ENCODE results near the gene LZTS2.

Gene LZTS2

DNA sequence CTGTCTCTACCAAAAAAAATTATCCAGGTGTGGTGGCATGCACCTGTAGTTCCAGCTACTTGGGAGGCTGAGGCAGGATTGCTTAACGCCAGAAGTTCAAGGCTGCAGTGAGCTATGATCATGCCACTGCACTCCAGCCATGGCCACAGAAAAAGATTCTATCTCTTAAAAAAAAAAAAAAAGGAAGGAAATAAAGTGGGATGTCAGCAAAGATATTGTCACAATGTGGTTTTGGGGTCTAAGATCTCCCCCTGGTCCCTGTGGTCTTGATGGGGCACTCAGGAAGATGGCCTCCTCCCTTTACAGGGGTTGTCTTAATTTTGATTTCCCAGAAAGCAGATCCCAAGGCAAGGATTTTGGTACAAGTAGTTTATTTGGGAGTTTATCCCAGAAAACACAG, 54.7 kb downstream of the LZTS2 start:
- DNase-seq (ENCODE audit: low read depth): no peak

DNA sequence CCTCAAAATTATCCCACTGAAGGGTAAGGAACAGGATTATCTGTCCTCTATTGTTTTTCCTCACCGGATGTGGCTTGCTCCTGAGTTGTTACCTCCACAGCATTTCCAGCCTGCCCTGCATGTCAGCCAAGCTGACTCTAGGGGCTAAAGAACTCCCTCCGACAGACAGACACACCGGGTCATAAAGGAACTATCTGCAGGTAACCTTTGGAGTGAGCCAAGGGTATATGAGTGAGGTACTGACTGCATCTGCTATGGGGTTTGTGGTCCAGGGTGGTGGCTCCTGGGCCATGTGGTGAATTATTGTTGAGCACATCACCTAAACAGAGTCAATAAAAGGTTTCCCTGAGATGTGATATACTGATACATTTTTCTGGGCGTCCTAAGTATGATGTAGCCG, 55.3 kb downstream of the LZTS2 start:
- no peak for DNase-seq (ENCODE audit: low read depth)

DNA sequence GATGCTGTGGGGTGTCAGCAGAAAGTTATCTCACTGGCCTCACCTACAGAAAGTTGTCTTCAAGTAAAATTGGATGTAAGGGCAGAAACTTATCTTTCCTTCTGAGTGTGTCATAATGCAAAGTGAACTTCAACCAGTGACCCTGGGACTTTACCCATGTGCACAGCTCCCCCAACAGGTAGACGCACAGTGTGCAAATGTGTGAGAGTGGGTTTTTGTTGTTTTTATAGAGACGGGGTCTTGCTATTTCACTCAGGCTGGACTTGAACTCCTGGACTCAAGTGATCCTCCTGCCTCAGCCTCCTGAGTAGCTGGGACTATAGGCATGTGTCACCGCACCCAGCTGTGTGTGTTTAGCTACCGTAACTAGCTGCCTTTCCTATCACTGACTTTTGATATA, 55.8 kb downstream of the LZTS2 start:
- no peak for DNase-seq (ENCODE audit: low read depth)

DNA sequence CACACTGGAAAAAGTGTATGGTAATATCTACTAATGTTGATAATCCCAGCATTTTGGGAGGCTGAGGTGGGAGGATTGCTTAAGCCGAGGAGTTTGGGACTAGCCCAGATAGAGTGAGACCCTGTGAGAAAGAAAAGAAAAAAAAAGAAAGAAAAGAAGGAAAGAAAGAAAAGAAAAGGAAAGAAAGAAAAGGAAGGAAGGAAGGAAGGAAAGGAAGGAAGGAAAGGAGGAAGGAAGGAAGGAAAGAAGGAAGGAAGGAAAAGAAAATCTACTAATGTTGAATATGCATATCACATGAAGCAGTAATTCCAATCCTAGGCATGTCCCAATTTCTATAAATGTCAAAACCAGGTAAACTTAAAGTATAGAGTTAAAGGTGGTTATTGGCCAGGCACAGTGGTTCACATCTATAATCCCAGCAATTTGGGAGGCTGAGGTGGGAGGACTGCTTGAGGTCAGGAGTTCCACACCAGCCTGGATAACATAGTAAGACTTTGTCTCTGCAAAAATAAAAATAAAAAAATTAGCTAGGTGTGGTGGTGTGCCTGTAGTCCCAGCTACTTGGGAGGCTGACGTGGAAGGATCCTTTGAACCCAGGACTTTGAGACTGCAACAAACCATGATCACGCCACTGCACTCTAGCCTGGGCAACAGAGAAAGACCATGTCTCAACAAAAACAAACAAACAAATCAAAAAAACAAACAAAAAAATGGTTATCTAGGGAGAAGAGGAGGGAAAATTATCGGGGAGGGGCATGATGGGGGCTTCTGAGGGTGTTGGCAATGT, 57.0 kb downstream of the LZTS2 start:
- no peak for DNase-seq (ENCODE audit: low read depth)
